Glomerular endothelial cell (primary cell): ENCODE measurements around the gene FBXL17. TPM values are rescaled to one million over a fixed set of nuclear protein-coding genes. Genes with fewer than 3 reads are reported as not detected.
A peak's percentile ranks its signal among the peaks of the same experiment; 100 is the strongest.
"Not testable (repeated sequence)": the region's sequence is repeated elsewhere in the genome, so short reads cannot be mapped to it uniquely, and the experiment has no call there.

Experiments
- DNase-seq: peaks from one replicate; pipeline ENCODE4 v3.0.0-alpha.2; 2011; ENCODE audit warnings: low read depth, low spot score; ENCODE audit errors: extremely low read depth
- total RNA-seq: library from RNA; depleted of rRNA; stranded (reverse); fragments of >200 nt; gene quantifications from 2 replicates; pipeline ENCODE4 v1.2.3, GENCODE V29; 2015

Gene FBXL17
- total RNA-seq, 1 donor from 2014 or later, result 10.6 TPM

DNA sequence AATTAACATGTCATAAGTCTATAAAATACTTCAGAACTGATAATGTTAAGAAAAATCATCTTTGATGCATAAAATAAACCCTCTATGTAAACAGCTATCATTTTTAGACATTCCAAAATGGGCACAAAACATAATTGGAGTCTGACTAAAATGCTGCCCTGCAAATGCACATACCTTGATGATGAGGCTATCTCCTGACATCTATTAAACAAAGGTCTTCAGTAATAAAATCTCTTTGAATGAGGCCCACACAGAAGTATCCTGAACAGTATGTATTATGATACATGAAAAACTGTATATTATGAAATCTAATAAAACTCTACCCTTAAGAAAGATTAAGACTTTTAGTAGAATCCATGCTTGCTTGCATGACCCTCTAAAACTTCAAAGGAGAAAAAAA lies 66.1 kb downstream of the FBXL17 start:
- DNase-seq, result no peak

DNA sequence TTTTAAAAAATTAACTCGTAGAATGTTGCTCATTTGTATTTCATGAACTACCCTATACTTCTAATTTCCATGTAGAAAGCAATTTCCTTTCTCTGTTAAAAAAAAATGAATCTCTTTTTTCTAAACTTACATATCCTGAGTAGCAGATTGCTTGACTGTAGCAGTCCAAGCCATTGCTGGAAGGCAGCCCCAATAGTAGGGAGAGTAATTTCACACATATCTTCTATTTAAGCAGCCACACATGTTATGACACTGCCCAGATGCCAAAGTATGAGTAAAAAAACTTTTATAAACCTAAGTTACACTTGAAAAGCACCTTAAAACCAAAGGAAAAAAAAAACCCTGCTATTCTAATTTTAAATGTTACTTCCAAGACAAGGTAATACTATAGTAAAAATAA lies 69.6 kb downstream of the FBXL17 start:
- no peak for DNase-seq

DNA sequence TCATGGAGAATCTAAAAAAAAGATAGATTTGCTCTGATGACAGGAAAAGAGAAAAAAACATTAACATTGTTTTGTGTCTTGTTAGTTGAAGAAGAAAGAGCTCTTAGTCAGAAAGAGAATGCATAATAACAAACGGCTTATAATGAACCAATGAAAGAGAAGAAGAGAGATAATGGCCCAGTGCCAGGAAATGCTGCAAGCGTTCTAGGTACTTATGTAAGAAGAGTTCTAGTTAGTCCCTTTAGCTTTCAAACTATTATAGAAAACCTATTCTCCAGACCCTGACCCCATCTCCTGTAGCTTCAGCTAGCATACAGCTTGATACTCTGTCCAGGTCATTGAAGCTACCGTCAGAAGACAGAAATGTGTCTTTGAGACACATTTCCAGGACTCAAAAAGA lies 70.2 kb downstream of the FBXL17 start:
- no peak for DNase-seq

DNA sequence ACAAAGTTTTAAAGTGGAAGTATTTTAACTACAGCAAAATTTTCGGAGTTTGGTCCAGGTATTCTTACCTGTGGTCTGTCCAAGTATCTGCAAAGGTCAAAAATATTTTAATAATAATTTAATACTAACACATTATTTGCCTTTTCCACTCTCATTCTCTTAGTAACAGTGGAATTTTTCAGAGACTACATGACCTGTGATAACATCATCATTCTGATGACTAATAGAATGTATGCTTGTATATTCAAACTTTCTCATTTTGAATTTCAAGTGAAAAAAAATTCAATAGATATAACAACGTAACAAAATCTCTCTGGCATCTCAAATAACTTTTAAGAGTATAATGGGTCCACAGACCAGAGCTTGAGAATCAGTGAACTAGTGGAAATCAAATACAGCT lies 78.3 kb downstream of the FBXL17 start:
- DNase-seq, result no peak

DNA sequence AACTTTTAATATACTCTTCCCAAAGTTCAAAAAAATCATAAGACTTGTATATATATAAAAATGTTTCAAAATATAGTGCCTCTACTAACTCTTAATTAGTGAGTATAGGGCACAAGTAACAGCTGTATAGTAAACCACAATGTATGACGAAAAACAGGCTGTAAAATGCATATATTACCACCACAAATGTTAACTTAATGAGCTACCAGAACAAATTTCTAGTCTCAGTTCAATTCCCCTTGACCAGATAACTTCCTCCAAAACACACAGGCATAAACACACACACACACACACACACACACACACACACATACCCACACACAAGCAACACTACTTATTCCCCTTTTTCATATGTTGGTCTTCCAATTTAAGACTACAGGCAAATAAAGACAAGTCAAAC lies 78.8 kb downstream of the FBXL17 start:
- no peak for DNase-seq

DNA sequence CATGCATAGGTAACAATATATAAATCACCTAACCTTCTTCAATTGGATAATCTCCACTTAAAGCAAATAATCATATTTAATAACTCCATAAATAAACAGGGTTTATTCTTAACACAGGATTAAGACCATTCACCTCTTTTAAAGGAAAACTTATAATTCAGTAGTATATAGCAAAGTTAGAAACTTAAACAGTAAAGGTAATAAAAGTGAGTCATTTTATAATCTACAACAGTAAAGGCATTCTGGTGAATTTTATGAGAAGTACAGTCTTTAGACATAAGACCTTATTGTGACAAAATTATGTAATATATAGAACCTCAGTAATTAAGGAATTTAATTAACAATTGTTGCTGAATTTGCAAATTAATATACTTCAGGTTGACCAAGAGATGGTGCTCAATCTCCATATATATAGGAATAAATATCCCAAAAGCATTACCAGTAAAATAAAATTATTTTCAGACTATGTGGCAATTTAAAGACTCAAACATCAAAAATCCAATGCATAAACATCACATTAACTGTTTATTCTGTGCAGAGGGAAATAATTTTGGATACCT lies 84.8 kb downstream of the FBXL17 start:
- DNase-seq, result no peak

DNA sequence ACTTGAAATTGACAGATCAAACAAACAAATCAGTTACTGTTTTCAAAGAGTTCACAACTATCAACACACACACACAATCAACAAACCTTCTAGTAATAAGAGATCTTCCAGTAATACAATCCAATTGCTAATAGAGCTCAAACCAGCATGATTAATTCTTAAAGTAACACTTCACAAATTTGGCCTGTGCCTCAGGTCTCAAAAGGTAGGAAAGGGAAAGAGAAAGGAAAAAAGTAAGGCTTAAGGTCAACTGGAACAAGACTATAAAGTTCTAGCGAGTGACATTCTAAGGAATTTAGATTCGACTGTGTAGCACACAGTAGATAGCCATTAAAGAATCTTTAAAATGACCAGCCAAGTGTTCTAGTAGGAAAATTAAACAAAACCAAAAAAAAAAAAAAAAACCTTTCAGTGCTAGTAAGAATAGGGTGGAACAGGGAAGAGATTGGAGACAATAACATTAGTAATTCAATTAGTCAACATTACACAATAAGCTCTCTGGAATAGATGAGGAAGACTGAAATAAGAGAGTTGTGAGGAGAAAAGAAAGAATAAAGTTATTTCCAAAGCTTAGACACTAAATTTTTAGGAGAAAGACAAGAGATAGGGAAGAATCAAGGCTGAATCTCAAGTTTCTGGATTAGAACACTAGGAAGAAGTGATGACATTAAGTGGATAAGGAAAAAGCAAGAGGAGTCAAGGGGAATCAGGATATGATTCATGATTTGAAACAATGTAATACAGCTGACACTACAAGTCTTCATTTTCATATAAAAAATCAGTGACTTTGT lies 86.1 kb downstream of the FBXL17 start:
- DNase-seq, result peak; percentile 27

DNA sequence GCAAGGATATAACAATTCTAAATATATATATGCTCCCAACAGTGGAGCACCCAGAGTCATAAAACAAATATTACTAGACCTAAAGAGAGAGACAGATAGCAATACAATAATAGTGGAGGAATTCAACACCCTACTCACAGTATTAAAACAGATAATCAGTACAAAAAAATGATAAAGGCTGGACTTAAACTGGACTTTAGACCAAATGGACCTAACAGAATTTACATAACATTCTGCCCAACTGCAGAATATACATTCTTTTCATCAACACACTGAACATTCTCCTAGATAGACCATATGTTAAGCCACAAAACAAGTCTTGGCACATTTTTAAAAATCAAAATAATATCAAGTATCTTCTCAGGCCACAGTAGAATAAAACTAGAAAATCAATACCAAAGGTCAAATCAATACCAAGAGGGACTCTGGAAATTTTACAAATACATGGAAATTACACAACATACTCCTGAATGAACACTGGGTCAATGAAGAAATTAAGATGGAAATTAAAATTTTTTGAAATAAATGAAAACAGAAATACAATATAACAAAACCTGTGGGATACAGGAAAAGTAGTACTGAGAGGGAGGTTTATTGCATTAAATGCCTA lies 100.8 kb downstream of the FBXL17 start:
- no peak for DNase-seq

DNA sequence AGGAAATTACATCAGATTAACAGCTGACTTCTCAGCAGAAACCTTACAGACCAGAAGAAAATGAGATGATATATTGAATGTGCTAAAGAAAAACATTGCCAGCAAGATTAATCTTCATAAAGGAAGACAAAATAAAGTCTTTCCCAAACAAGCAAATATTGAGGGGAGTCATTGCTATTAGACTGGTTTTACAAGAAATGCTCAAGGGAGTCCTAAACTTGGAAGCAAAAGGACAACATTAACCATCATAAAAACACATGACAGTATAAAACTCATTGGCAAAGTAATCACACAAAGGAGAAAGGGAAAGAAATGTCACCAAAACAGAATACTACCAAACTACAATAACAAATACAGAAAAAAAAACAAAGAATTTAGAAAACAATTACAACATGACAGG lies 101.7 kb downstream of the FBXL17 start:
- DNase-seq, result no peak

DNA sequence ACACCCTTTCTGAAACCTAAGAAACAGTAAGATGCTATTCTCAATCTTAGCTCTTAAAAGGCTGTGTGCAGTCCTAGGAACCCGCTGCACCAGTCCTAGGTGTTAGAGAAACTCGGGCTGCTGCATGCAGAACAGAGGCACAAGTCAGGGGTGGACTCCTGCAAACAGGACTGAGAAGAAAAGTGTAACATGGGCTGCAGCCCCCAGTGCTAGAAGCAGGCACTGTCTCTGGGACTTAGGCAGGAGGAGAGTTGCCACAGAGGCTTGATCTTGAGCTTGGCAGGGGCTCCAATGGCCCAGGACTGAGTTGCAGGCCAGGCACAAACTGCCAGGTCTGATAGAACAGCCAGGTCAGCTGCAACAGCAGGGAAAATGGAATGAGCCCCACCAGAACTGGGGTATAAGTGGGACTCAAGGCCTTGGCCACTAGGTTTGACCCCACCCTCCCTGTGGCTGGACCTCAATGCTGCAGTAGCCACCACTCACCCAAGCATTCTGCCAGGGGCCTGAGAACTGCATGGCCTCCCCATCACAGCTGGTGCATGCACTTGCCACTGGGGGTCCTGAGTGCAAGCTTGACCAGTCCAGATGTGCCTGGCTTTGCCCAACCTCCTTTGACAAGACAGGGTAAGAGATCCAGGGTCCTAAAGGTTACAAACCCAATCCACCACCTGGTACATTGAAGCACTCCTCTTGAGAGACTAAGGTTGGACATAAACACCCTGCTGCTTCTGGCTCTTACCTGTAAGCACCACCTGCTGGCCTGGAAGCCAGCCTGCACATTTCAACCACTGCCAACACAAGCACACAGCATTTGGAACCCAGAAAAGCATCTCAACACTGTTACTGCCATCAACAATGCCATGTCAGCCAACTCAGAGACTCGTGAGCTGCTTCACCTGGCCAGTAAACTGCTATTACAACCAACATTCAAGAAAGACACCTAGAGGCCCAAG lies 103.3 kb downstream of the FBXL17 start:
- no peak for DNase-seq

DNA sequence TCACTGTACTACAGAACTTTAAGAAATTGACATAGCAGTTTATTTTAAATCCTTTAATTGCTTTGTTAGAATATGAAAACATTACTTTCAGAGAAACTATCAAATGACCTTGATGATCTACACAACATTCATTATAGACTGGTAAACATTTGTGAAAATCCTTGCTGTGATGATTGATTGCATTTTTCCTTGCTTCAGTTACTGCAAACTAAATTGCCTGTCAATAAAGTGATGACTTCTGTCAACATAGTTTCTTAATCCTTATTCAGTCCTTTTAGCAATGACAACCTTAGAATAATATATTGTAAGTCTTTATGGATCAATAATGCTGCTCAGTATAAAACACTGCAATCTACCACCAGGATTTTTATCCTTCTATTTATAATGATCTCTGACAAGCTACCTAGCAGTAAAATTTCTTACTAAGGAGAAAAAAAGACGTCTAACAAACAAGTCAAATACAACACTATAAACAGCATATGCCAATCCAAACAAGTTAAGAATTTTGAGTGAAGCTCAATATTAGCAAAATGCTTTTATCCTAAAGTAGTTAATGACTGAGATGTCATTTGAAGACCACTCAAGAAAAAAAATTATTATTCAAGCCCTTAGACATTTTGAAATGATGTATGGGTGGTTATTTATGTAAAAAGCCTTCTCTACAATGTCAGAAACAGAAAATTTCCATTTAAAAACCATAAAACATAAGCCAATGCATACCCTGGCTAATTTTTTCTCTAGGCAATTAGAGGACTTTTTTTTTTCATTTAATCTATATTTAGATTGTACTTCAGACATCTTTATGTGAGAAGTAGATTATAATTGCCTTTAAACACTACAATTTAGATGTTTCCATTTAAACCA lies 105.5 kb downstream of the FBXL17 start:
- DNase-seq, result no peak

DNA sequence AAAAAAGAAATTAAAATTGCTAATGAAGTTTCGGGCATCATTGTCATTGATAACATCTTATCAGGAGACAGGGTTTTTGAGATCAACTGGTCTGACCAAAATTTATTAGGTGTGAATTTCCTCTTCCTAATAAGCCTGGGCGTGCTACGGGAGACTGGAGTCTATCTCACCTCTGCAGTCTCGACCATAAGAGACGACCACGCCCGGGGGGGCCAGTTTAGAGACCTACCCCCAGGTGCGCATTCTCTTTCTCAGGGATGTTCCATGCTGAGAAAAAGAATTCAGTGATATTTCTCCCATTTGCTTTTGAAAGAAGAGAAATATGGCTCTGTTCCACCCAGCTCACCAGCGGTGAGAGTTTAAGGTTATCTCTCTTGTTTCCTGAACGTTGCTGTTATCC lies 107.8 kb downstream of the FBXL17 start:
- not testable (repeated sequence) for DNase-seq

DNA sequence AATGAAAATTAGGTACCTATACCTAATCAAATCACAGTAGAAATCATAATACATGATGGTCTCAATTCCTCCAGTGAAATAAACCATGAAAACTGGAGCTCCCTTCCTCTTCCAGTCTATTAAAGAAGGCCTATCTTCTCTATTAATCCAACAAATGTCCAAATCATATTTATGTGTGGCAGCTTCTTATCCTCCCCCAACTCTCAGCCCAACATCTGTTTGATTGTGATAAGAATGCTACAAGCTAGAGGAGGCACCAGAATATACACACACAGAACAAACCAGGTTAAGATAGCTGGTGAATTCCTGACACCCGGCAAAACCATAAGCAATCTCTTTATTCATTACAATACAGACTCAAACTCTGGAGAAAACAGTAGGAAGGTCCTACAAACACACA lies 110.8 kb downstream of the FBXL17 start:
- no peak for DNase-seq

DNA sequence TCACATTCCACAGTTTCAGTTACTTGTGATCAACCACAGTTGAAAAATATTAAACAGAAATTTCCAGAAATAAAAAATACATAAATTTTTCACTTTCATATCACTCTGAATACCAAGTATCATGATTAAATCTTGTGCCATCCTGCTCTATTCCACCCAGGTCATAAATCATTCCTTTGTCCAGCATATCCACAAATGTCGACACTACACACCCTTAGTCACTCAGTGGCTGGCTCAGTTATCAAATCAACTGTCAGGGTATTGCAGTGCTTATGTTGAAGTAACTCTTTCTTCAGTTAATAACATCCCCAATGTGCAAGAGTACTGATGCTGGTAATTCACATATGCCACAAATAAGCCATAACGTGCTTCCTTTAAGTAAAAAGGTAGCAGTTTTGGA lies 115.7 kb downstream of the FBXL17 start:
- DNase-seq, result no peak

DNA sequence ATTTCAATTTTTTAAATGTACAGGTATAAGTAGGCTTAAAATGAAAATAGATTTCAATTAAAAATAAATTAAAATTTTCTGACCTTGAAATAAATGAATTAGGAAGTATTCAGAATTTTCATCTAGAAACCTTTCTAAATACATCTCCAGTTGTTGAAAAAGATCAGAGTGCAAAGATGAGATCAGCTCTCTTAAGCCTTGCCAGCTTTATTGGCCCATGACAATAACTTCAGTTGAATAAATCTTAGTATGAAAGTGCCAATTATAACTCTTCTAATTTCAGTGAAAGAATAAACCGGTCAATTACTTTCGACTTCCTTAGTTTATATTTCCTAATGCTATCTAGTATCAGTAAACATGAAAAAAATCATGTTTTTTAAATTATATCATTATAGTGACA lies 117.4 kb downstream of the FBXL17 start:
- DNase-seq, result no peak

DNA sequence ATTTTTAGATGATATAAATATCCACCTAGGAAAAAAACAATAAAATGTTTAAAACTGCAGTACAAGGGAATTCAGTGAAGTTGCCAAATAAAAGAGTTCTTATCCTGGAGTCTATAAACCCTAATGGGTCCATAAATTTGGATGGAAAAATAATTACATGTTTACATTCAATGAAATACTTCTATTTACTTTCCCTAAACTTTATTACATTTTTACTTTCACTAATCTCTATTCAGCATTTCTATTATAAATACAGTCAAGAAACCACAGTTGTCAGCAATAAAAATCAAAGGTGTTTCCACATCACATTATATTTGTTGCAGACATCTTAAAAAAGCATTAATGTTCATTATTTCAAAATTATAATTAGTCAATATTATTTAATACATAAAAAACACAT lies 118.6 kb downstream of the FBXL17 start:
- no peak for DNase-seq

DNA sequence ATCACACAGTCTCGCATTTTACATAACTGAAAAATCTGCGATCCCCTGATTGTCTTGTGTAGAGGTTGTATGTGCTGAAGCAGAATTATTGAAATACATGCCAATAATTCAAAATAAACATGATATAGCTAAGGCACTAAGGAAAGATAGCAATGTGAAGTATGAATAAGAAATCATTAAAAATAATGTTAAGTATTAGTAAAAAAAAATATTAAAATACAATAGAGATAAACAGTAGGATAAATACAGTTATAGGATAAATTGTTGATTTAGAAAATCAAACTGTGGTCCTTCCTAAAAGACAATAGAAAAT lies 121.1 kb downstream of the FBXL17 start:
- no peak for DNase-seq

DNA sequence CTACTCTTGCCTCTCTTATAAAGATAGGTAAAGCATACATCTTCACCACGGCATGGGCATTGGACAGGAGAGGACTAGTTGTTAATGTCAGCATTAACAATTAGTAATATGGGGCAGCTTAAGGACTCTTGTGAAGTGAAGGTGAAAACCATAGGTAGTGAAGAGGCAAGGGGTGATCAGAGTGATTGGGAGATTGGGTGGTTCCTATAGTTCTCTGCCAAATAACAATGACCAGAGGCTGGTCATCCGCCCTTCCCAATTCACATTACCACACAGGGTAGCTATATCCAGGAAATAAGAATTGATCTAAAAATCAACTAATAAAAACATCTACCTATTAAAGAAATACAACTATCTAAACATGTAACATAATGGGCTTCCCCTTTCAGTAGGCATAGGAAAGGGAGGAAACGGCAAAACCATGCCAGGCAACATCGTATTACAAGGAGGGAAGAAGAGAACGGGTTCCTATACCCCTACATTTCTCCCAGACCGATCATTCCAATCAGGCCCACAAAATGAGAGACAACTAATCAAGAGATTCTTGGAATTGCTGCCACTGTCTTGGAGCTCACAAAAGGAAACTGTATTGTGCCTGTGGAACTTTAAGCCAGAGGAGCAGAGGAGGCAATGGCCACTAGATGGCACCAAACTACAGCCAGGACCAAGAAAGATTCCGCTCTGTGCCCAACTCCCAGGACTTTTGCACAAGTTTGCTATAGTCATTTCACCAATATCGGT lies 121.6 kb downstream of the FBXL17 start:
- DNase-seq, result peak; percentile 84

DNA sequence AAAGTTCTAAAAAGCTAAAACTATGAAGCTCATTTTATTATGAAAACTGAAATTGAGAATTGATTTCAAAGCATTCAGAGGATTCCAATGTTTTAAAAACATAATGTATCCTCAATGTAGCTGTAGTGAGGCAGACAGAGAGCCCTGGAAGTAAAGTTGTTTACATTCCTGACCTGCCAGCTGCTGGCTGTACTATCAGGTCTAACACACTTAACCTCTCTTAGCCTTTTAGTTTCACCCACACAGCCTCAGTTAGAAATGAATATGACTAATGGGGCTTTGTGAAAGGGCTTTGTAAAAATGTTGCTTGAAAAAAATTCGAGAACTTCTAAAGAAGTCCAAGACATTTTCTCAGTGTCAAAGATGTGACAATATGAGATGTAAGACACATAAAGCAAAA lies 122.6 kb downstream of the FBXL17 start:
- DNase-seq, result no peak

DNA sequence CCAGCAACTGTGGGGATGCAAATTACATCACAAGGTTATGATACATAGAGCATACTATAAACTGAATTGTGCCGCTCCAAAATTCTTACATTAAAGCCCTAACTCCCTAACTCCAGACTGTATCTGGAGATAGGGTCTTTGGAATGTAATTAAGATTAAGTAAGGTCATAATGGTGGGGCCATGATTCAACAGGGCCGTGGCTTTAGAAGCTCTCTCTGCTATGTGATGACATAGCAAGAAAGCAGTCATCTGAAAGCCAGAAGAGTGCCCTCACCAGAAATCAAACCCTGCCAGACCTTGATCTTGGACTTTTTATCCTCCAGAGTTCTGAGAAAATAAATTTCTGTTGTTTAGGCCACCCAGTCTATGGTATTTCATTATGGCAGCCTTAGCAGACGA lies 123.9 kb downstream of the FBXL17 start:
- DNase-seq, result no peak
